ENCODE data around the gene GLCE. TPM values are rescaled to one million over a fixed set of nuclear protein-coding genes. Genes with fewer than 3 reads are reported as not detected.

GLCE gene
- total RNA-seq, 1 donor, result 14.8 TPM

- no peak overlapping the region for H3K4me2 ChIP-seq (ENCODE audit: insufficient read depth, low read length)
- no peak overlapping the region for H3K27ac ChIP-seq (ENCODE audit: low read depth, low read length)
- no peaks in the 10 kb centered on the region for H3K79me2 ChIP-seq (ENCODE audit: insufficient read depth, low read length)
- no peaks in the 10 kb centered on the region for H3K27me3 ChIP-seq (ENCODE audit: insufficient read depth, low read length)
- no peak for DNase-seq (ENCODE audit: insufficient read length, low spot score, missing footprints)
- no peaks in the 10 kb centered on the region for H3K36me3 ChIP-seq (ENCODE audit: insufficient read depth, low read length)
- H3K9me3 ChIP-seq (ENCODE audit: low read depth, low read length), result no peaks in the 10 kb centered on the region
- TF ChIP-seq CTCF (IDR thresholded peaks at IDR 0.05; ENCODE audit: extremely low read depth, low read depth, low read length), result no peak
- no peaks in the 10 kb centered on the region for H3K4me1 ChIP-seq (ENCODE audit: insufficient read depth, low read length)
- H2AFZ ChIP-seq (ENCODE audit: low read length), result no peak overlapping the region
- H3K4me3 ChIP-seq (ENCODE audit: insufficient read depth, low read length), result no peak overlapping the region
- no peaks in the 10 kb centered on the region for H4K20me1 ChIP-seq (ENCODE audit: insufficient read depth, low read length)
Observed at GRCh38 chr15:69222002-69222474, 61.6 kb downstream of the GLCE start.

GRCh38 chr15:69223083-69223813 lies 62.8 kb downstream of the GLCE start:
- Histone ChIP-seq H3K36me3 (ENCODE audit: insufficient read depth, low read length) (no peaks in the 10 kb centered on the region), H2AFZ (ENCODE audit: low read length) (no peak overlapping the region), H3K4me1 (ENCODE audit: insufficient read depth, low read length) (no peaks in the 10 kb centered on the region), H3K4me3 (ENCODE audit: insufficient read depth, low read length) (no peak overlapping the region), H3K79me2 (ENCODE audit: insufficient read depth, low read length) (no peaks in the 10 kb centered on the region), H4K20me1 (ENCODE audit: insufficient read depth, low read length) (no peaks in the 10 kb centered on the region), H3K9me3 (ENCODE audit: low read depth, low read length) (no peaks in the 10 kb centered on the region), H3K27ac (ENCODE audit: low read depth, low read length) (no peak overlapping the region), H3K27me3 (ENCODE audit: insufficient read depth, low read length) (no peaks in the 10 kb centered on the region), H3K4me2 (ENCODE audit: insufficient read depth, low read length) (no peak overlapping the region)
- TF ChIP-seq CTCF (IDR thresholded peaks at IDR 0.05; ENCODE audit: extremely low read depth, low read depth, low read length), result no peak
- no peak for DNase-seq (ENCODE audit: insufficient read length, low spot score, missing footprints)

- H3K27me3 ChIP-seq (ENCODE audit: insufficient read depth, low read length), result no peaks in the 10 kb centered on the region
- H3K36me3 ChIP-seq (ENCODE audit: insufficient read depth, low read length), result no peaks in the 10 kb centered on the region
- no peak overlapping the region for H3K4me2 ChIP-seq (ENCODE audit: insufficient read depth, low read length)
- H4K20me1 ChIP-seq (ENCODE audit: insufficient read depth, low read length), result no peaks in the 10 kb centered on the region
- no peaks in the 10 kb centered on the region for H3K79me2 ChIP-seq (ENCODE audit: insufficient read depth, low read length)
- H2AFZ ChIP-seq (ENCODE audit: low read length), result no peak overlapping the region
- peak; percentile 2 for DNase-seq (ENCODE audit: insufficient read length, low spot score, missing footprints)
- TF ChIP-seq CTCF (IDR thresholded peaks at IDR 0.05; ENCODE audit: extremely low read depth, low read depth, low read length), result no peak
- no peak overlapping the region for H3K27ac ChIP-seq (ENCODE audit: low read depth, low read length)
- H3K4me1 ChIP-seq (ENCODE audit: insufficient read depth, low read length), result no peaks in the 10 kb centered on the region
- no peak overlapping the region for H3K4me3 ChIP-seq (ENCODE audit: insufficient read depth, low read length)
- H3K9me3 ChIP-seq (ENCODE audit: low read depth, low read length), result no peaks in the 10 kb centered on the region
Observed at GRCh38 chr15:69224383-69224782, 63.9 kb downstream of the GLCE start.

GRCh38 chr15:69225355-69226022 lies 65.1 kb downstream of the GLCE start:
- Histone ChIP-seq H2AFZ (ENCODE audit: low read length) (no peak overlapping the region), H3K4me3 (ENCODE audit: insufficient read depth, low read length) (no peak overlapping the region), H3K79me2 (ENCODE audit: insufficient read depth, low read length) (no peaks in the 10 kb centered on the region), H3K4me2 (ENCODE audit: insufficient read depth, low read length) (no peak overlapping the region), H3K27ac (ENCODE audit: low read depth, low read length) (no peak overlapping the region), H4K20me1 (ENCODE audit: insufficient read depth, low read length) (no peaks in the 10 kb centered on the region), H3K36me3 (ENCODE audit: insufficient read depth, low read length) (no peaks in the 10 kb centered on the region), H3K9me3 (ENCODE audit: low read depth, low read length) (no peaks in the 10 kb centered on the region), H3K4me1 (ENCODE audit: insufficient read depth, low read length) (no peaks in the 10 kb centered on the region), H3K27me3 (ENCODE audit: insufficient read depth, low read length) (no peaks in the 10 kb centered on the region)
- TF ChIP-seq CTCF (IDR thresholded peaks at IDR 0.05; ENCODE audit: extremely low read depth, low read depth, low read length), result peak; percentile 45
- peak; percentile 26 for DNase-seq (ENCODE audit: insufficient read length, low spot score, missing footprints)
